Ascending aorta (tissue), 2 donors: Measurements from ENCODE around the gene AMDHD2. TPM values are rescaled to one million over a fixed set of nuclear protein-coding genes. Genes with fewer than 3 reads are reported as not detected.

ENCODE experiments used
- DNase-seq, 2 donors: peaks; one replicate each; pipeline ENCODE4 v3.0.0-alpha.2; 2019; ENCODE audit warnings: low spot score in 2 of 2
- H3K27ac ChIP-seq, 2 donors: fragments of 200-600 bp; sonication (generic); one replicate each; pipeline ENCODE4 v1.5.1; 2016 to 2017; ENCODE audit warnings: mild to moderate bottlenecking in 1 of 2
- H3K27me3 ChIP-seq: fragments of 200-600 bp; sonication (generic); one replicate; pipeline ENCODE4 v1.5.1; 2017
- H3K36me3 ChIP-seq, 2 donors: fragments of 200-600 bp; sonication (generic); one replicate each; pipeline ENCODE4 v1.5.1; 2016
- H3K4me1 ChIP-seq, 2 donors: fragments of 200-600 bp; sonication (generic); one replicate each; pipeline ENCODE4 v1.5.1; 2016 to 2017; ENCODE audit warnings: mild to moderate bottlenecking in 1 of 2
- H3K4me3 ChIP-seq, 2 donors: fragments of 200-600 bp; sonication (generic); one replicate each; pipeline ENCODE4 v1.5.1; 2016 to 2017; ENCODE audit warnings: mild to moderate bottlenecking in 1 of 2
- H3K9me3 ChIP-seq, 2 donors: fragments of 200-600 bp; sonication (generic); one replicate each; pipeline ENCODE4 v1.5.1; 2016
- intact Hi-C: fragments of 100-400 bp; cut with DNase I; formaldehyde crosslinking; loops from one replicate; pipeline ENCODE4 v1.15.1; 2023
- total RNA-seq: library from RNA; depleted of rRNA; stranded (reverse); fragments of >200 nt; gene quantifications from one replicate; pipeline ENCODE4 v1.1.0, GENCODE V29; 2016
- TF ChIP-seq, protein P1 (sequence below), 3 experiments: fragments of 200-600 bp in 2 of 3; fragments of 450-650 bp in 1 of 3; sonication (generic) in 2 of 3; IDR thresholded peaks; one replicate each; pipeline ENCODE4 v1.5.1; 2016 to 2019; ENCODE audit warnings: antibody characterized with exemption in 3 of 3, mild to moderate bottlenecking in 1 of 3, moderate library complexity in 1 of 3

The AMDHD2 gene
- total RNA-seq, 1 donor from 2014 or later: 16.1 TPM

DNA sequence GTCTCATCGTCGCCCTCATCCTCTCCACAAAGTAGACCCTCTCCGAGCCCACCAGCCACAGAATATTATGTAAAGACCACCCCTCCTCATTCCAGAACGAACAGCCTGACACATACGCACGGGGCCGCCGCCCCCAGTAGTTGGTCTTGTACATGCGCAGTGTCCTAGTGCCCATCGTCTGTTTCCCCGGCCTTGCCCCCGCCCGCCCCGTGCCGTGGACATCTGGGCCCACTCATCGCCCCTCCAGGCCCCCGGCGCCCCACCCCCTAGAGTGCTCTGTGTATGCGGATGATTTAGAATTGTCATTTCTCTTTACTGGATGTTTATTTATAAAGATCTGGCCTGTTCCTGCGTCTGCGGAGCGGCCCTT, 475 bp upstream of the AMDHD2 start:
- no peaks in the 10 kb centered on the region for H3K27me3 ChIP-seq
- peak overlapping the region; percentile 77 to 80 for H3K27ac ChIP-seq
- peak overlapping the region; percentile 19 to 87 for H3K4me3 ChIP-seq
- TF ChIP-seq, protein P1, sequence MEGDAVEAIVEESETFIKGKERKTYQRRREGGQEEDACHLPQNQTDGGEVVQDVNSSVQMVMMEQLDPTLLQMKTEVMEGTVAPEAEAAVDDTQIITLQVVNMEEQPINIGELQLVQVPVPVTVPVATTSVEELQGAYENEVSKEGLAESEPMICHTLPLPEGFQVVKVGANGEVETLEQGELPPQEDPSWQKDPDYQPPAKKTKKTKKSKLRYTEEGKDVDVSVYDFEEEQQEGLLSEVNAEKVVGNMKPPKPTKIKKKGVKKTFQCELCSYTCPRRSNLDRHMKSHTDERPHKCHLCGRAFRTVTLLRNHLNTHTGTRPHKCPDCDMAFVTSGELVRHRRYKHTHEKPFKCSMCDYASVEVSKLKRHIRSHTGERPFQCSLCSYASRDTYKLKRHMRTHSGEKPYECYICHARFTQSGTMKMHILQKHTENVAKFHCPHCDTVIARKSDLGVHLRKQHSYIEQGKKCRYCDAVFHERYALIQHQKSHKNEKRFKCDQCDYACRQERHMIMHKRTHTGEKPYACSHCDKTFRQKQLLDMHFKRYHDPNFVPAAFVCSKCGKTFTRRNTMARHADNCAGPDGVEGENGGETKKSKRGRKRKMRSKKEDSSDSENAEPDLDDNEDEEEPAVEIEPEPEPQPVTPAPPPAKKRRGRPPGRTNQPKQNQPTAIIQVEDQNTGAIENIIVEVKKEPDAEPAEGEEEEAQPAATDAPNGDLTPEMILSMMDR (IDR thresholded peaks at IDR 0.05): no peak
- H3K4me1 ChIP-seq: peaks cover 12 to 56% of the 10 kb centered on the region in 2 donors
- peaks cover 6 to 25% of the 10 kb centered on the region in 2 donors for H3K36me3 ChIP-seq
- no peaks in the 10 kb centered on the region for H3K9me3 ChIP-seq
- intact Hi-C loops: loop anchor here (10.0 kb wide), 2 partner anchors 255 to 555 kb away; partner anchors contain the start of genes ELOB, RNF151 and RPS2
- no peak for DNase-seq

DNA sequence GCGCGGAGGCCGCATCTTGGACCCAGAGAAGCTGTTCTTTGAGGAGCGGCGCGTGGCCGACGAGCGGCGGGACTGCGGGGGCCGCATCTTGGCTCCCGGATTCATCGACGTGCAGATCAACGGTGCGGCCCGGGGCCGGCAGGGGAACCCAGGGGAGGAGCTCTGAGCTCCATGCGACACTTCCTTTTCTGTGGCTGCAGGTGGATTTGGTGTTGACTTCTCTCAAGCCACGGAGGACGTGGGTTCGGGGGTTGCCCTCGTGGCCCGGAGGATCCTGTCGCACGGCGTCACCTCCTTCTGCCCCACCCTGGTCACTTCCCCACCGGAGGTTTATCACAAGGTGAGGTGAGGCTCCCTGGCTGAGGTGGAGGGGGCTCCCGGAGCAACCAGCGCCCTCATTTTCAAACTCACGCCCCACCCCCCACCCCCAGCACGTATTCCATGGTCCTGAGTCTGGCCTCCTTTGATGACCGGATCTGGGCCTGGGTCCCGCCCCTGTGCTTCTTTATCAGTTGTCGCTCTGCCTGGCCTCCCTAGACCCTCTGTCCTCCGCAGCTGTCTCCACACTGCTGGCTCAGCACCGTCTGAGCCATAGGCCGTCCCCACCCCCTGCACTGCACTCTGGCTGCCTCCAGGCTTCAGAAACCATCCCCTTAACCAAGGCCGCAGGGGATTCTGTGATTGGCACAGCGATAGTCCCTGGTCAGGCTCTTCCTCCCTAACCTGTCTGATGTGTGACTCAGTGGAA, 787 bp downstream of the AMDHD2 start:
- peaks cover 12 to 33% of the 10 kb centered on the region in 2 donors for H3K36me3 ChIP-seq
- no peaks in the 10 kb centered on the region for H3K9me3 ChIP-seq
- peak overlapping the region; percentile 51 to 77 for H3K27ac ChIP-seq
- no peaks in the 10 kb centered on the region for H3K27me3 ChIP-seq
- no peak for DNase-seq
- TF ChIP-seq, protein P1 (IDR thresholded peaks at IDR 0.05): no peak
- peaks cover 8 to 47% of the 10 kb centered on the region in 2 donors for H3K4me1 ChIP-seq
- intact Hi-C loops: no loop called here
- H3K4me3 ChIP-seq: peak overlapping the region; percentile 83 to 87

DNA sequence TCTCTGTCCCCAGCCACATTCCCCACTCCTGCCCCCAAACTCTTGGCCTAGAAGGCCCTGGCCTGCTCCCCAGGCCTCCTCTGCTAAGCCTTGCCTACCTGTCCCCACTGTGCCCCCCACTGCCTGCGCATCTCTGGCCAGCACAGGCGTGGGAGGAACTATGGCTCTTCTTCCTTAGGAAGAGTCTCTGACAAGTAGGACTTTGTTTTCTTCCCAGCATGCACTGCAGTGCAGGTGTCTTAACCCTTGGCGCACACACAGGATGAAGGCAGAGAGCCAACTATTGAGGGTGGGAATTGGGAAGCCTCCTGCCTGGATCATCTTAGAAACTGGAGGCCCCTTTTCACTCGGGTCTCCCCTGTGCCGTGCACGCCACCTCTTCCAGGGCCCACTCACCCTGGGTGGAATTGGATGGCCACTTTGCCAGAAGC, 3.6 kb downstream of the AMDHD2 start:
- no peaks in the 10 kb centered on the region for H3K27me3 ChIP-seq
- H3K9me3 ChIP-seq: no peaks in the 10 kb centered on the region
- H3K36me3 ChIP-seq: peaks cover 28 to 55% of the 10 kb centered on the region in 2 donors
- no peak overlapping the region for H3K27ac ChIP-seq
- TF ChIP-seq, protein P1 (IDR thresholded peaks at IDR 0.05): no peak
- peaks cover 0 to 19% of the 10 kb centered on the region in 2 donors for H3K4me1 ChIP-seq
- no peak for DNase-seq
- intact Hi-C loops: no loop called here
- H3K4me3 ChIP-seq: no peak overlapping the region

DNA sequence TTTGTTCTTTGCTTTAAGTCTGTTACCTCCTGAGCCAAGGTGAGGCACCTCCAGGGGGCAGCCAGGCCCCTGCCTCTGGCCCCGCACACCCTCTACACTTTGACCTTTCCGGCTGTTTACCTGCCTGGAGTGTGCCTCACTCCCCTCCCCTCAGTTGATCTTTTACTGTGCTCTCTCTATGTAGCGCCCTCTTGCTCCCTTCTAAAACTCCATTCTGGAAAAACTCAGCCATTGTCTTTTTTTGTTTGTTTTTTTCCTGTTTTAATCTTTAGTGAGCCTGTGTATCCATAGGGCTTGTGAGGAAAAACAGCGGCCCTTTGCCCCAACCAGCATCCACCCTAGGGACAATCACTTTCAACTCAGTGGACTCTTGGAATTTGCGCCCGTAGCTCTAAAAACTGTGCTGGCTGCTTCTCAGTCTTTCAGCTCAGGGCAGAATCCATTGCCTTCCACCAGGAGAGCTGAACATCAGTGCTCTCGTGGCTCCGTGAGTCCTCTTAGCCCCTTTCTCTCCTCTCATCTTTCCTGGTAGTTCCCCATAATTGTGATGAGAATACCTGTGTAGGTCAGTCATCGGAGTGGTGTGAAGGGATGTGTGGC, 4.3 kb downstream of the AMDHD2 start:
- H3K4me3 ChIP-seq: no peak overlapping the region
- no peaks in the 10 kb centered on the region for H3K27me3 ChIP-seq
- intact Hi-C loops: no loop called here
- peaks cover 32 to 54% of the 10 kb centered on the region in 2 donors for H3K36me3 ChIP-seq
- TF ChIP-seq, protein P1 (IDR thresholded peaks at IDR 0.05): no peak
- no peak overlapping the region for H3K27ac ChIP-seq
- H3K9me3 ChIP-seq: no peaks in the 10 kb centered on the region
- no peak for DNase-seq
- peaks cover 0 to 13% of the 10 kb centered on the region in 2 donors for H3K4me1 ChIP-seq

DNA sequence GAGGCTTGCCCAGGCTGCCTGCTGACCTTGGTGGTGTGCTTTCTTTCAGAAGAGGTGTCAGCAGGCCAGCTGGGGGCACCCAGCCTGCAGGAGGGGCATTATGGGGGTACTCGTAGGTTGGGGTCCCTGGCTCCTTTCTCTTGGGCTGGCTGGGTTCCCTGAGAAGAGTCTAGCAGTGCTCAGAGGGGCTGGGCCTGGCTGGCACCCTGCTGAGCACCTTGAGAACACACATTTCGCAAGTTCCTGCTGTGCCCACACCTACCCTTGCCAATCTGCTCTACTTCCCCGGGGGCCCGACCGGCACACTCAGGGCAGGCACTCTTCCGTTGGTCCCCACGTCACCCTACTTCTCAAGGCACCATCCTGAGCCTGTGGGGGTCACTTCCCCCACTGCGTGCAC, 6.0 kb downstream of the AMDHD2 start:
- Histone ChIP-seq H3K9me3 (no peaks in the 10 kb centered on the region), H3K4me3 (no peak overlapping the region), H3K27me3 (no peaks in the 10 kb centered on the region), H3K36me3 (peaks cover 32 to 50% of the 10 kb centered on the region in 2 donors), H3K27ac (no peak overlapping the region), H3K4me1 (peaks cover 0 to 4% of the 10 kb centered on the region in 2 donors)
- TF ChIP-seq, protein P1 (IDR thresholded peaks at IDR 0.05): no peak
- intact Hi-C loops: no loop called here
- DNase-seq: no peak
